Right ventricle myocardium inferior (tissue), 1 donor: ENCODE results near the gene EFNA5. TPM values are rescaled to one million over a fixed set of nuclear protein-coding genes. Genes with fewer than 3 reads are reported as not detected.

Experiments used
- ATAC-seq: fragments of 200-7000 bp; cut with Tn5 transposase; one replicate; pipeline ENCODE4 v1.9.1; 2020; ENCODE audit warnings: mild to moderate bottlenecking, moderate library complexity
- DNase-seq: peaks from one replicate; pipeline ENCODE4 v3.0.0; 2021; ENCODE audit errors: missing footprints
- intact Hi-C: fragments of 100-400 bp; cut with DNase I; formaldehyde crosslinking; loops from one replicate; pipeline ENCODE4 v1.11.0; 2022
- total RNA-seq: library from RNA; stranded (reverse); fragmentation: NEBNext Ultra II Directional; extraction: Animal tissue kit (Norgen Biotek cat#: 25700); gene quantifications from one replicate; pipeline ENCODE4 v1.2.1, GENCODE V29; 2021
- donor health status: DM: no; HTN: yes; CAD: no; lungs with severe emphysema.

EFNA5 gene
- total RNA-seq, 1 donor from 2014 or later: 28.5 TPM

DNA sequence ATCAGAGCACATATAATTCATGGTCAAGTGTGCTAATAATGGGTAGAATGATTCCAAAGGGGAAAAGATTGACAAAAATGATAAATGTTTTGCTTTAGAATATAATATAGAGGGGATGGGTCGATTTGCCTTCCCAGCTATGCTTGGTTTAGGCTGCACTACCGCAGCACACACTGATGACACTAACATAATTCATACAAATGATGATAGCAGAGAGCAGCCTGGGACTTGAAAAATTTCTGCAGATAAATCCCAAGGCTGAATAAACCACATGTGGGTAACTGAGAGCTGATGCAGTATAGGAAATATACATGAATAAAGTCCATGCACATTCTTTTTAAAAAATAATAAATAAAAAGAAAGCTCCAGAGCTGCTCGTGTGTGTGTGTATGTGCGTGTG lies 54.5 kb downstream of the EFNA5 start:
- ATAC-seq: no peak

DNA sequence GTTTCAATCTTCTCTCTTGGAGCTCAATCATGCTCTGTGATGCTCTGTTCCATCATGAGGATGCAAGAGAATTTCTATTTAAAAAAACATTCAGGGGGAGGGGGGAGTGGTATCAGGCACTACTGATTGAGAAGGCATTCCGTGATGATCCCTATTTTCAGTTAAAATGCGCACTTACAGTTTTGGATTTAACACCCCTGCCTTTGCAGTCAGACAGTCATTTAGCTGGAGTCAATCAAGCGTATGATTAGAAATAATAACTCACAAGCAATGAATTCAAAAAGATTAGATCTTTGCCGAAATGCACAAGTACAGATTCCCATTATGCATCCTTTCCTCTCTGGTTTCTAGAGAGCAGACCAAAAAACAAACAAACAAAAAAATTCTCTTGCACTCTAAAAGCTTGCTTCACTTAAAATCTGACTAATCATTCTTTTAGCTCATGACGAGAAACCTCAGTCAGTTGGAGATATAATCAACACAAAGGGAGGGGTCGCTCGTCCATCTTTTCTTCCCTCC lies 55.4 kb downstream of the EFNA5 start:
- DNase-seq: no peak
- intact Hi-C loops: no loop called here
- ATAC-seq: no peak

More for the DNA sequence above, 54.5 kb downstream of the EFNA5 start:
- intact Hi-C loops: no loop called here
- no peak for DNase-seq

DNA sequence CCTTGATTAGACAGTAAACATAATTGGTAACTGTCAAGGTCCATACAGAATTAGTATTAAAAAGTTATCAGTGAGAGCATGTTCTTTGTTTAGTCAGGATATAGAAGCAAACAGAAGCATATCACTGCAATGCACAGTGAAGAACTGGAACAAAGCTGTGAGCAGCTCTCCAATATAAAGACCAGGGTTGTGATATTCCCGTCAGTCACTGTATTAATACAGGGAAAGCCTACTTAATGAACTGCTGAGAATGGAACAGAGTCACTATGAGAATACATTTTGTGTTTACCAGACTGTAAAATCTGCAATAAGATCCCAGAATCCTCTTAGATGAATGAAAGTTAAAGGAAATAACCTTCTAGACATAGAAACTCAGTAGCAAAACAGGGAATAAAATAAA lies 58.2 kb downstream of the EFNA5 start:
- intact Hi-C loops: no loop called here
- no peak for ATAC-seq

DNA sequence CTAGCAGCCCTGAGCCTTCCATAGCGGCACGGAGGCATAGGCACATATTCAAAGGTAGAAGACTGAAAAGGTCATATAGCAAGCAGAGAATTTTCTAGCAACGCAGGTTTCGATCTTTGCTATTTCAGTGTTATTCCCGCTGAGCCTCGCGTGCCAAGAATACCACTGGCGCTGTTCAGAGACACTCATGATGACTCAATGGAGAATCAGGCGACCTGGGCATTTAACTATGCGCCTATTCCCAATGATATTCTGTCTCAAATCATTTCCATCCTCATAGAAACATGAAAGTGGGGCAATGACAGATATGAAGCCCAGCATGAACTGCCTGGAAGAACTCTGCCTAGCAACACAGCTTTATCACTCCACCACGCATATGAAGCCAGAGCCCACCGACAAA lies 59.9 kb downstream of the EFNA5 start:
- intact Hi-C loops: no loop called here
- DNase-seq: no peak
- no peak for ATAC-seq

More for the DNA sequence above, 58.2 kb downstream of the EFNA5 start:
- DNase-seq: no peak

DNA sequence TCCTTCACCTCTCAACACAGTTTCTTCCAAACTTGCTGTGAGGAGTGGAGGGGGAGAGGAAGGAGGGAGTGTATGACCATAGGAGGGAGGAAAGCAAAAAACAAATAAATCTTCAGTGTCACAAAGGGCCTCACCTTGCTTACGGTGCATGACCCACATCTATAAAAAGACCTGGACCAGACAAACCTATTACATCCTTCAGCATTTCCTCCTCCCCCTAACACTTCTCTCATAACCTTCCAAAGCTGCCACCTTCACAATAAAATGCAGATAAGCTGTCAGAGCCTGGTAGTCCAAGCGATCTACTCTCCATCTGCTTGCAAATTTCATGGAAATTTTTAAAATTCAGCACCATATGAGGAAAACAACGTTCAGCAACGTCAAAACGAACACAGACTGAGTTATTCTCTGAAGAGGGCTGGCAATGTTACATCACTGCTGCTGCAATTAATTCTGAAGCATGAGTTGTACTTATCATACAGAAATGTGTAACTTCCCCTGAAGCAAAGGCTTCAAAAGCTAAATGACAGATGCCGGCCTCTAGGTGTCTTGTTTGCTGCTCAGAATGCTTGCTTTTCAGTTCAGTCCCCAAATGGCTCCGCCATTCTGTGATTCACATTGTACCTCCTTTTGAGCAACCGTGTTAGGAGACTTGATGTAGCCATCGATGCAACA lies 62.9 kb downstream of the EFNA5 start:
- DNase-seq (no peak), ATAC-seq (peak; percentile 32)
- intact Hi-C loops: no loop called here

DNA sequence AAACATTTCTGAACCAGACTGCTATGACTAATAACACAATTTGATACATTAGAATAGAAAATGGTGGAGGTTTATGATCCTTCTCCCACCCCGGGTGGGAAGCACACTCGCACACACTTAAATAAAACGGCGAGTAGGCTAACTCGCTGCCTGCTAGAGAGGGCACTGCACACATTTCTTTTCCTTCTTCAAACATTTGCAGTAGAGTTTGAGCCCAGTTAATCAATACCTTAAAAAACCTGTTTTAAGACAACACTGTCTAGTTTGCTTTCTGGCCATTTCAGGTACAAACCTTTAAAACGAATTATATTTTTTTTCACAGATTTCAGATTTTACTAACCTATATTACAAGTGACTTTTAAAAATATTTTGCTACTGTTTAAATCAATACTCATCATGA lies 63.5 kb downstream of the EFNA5 start:
- ATAC-seq (no peak), DNase-seq (no peak)
- intact Hi-C loops: no loop called here

DNA sequence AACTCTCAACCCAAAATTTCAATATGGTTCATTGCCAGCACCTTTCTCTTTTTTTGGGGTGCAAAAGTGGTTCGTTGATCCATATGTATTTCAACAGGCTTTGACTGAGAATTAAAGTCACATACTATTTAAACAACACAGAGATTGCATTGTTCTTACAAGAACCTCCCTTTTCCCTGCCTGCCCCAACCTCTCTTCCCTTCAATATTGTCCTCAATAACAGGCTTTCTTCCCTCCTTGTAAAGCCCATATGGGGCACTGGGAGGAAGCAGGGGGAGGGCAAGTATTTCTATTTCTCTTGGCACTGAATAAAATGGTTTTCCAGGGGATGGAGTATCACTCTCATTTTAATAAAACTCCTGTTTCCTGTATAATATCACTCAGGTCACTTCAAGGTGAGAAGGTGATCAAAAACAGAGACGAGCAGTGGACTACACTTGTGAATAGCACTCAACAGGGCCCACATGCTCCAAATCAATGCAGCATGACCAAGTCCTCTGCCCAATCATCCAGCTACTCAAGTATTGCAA lies 65.1 kb downstream of the EFNA5 start:
- intact Hi-C loops: no loop called here

DNA sequence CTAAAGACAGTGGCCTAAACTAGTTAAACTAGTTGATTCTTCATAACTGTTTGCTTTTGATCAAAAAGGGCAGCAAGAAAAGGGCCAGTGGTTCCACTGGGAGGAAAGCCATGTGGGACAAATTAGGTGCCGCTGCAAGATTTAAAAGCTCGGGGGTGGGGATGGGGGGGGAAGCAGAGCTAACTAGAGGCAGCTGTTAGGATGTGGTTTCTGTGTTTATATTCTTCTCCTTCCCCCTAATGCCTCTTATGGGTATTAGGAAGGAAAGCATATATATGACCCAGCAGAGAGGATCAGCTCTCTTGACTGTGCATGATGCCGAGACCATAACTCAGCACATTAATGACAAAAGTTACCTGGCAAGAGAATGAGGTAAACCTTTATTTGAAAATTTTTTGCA lies 65.7 kb downstream of the EFNA5 start:
- no peak for DNase-seq
- intact Hi-C loops: no loop called here
- no peak for ATAC-seq

More for the DNA sequence above, 65.1 kb downstream of the EFNA5 start:
- DNase-seq (no peak), ATAC-seq (no peak)

DNA sequence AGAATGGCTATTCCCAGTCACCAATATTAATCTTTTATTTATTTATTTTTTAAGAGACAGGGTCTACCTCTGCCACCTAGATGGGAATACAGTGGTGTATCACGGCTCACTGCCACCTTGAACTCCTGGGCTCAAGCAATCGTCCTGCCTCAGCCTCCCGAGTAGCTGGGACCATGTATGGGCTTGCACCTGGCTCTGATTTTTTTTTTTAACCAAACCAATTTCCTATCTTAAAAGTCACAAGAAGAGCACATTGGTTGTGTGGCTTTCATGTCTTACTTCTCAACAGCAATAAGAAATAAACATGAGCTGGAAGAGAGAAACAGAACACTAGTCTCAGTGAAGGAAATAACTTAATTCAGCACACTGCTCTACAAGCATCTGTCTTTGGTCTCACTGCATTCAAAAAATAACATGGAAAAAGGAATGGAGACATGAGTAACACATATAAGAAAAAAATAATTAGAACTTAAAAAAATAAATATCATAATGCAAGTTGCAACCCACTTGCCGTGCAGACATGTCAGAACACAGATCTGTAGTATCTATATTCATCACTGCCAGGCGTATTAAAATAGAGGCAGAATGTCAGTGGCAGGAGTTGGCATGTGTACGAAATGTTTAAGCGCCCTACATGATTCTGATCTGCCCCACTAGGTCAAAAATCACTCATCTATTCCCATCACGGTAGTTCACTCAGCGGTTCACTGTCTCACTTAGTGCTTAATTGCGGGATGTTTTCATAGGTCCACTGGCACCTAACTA lies 66.4 kb downstream of the EFNA5 start:
- ATAC-seq (no peak), DNase-seq (no peak)
- intact Hi-C loops: no loop called here

DNA sequence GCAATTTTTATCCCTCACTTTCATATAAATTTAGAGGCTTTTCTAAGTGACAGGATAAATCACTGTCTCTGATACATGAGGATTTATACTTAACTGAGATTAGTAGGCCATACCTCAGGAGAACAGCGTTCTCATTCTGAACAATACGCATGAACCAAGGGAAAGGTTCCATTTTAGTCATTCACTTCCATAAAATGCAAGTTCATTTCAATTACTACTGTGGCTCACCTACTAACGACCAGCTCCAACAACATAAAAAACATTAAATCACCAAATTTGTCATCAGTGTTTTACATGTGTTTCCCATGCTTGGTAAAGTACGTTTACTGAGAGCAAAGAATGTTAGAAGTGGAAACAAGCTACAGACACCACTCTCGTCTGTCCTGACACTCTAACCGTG lies 67.4 kb downstream of the EFNA5 start:
- DNase-seq: no peak
- no peak for ATAC-seq
- intact Hi-C loops: no loop called here

DNA sequence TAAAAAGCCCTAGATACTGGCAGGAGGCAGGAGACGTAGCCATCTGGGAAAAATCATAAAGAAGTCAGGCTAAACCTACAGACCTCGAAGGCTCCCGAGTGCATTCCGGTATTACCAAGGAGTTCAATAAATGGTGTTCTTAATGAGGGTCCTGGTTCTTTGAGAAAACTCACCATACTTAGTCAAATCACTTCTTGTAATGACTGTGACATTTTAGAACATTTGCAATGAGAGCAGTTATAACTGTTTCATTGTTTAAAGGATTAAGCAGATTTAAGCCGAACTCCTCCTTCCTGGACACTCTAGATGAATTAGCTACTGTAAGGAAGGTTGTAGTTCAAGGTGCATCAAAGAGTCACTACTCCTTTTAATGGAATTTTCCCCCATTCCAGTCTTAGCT lies 67.8 kb downstream of the EFNA5 start:
- no peak for DNase-seq
- intact Hi-C loops: no loop called here

DNA sequence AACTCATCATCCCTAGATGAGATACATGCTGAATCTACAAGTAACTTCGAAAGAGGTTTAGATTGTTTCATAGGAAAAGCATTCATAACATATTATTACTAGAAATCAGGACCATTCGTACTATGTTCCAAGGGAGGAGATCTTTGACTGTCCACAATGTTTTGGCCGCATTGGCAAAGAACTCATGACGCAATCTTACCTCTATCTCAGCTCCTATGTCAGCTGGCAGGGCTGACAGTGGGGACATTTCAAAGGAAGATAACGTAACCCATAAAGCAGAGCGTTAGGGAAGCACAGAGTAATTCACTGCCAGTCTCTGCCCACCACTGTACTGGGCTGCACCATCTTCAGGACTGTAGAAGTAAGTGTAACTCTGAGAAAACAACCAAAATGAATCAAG lies 69.7 kb downstream of the EFNA5 start:
- intact Hi-C loops: no loop called here
- no peak for DNase-seq
- ATAC-seq: peak; percentile 31

More for the DNA sequence above, 67.8 kb downstream of the EFNA5 start:
- no peak for ATAC-seq

DNA sequence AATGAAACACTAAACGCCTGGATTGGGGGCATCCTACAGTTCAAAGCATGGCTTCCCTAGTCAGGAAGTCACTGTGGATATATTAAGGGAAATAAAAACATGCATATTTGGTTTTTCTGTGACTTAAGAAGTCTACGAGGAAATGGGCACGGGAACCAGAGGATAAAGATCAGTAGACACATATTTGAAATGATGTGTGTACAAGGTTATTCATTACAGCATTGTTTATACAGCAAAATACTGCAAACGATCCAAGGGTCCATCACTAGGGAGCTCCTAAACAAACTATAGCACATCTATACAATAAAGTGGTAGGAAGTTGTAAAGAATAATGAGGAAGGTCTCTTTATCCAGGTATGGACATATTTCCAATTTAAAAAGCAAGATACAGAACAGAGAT lies 71.8 kb downstream of the EFNA5 start:
- no peak for DNase-seq
- intact Hi-C loops: no loop called here
- no peak for ATAC-seq

DNA sequence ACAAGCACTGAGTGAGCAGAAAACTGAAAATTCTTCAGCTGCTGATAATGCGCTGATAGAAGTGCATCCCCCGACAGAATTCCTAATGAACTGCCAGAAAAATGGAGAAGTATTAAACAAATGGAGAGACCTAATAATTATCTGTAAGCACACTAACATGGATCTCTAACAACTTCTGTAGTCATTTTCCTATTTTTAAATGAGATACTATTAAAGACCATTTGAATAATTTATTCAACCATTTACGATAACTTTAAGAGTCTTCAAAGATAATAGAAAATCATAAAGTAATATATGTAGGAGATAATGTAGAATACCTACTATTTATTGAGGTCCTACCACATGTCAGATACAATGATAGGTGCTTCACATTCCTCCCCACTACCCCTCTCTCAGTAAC lies 72.9 kb downstream of the EFNA5 start:
- DNase-seq: no peak
- no peak for ATAC-seq
- intact Hi-C loops: no loop called here

DNA sequence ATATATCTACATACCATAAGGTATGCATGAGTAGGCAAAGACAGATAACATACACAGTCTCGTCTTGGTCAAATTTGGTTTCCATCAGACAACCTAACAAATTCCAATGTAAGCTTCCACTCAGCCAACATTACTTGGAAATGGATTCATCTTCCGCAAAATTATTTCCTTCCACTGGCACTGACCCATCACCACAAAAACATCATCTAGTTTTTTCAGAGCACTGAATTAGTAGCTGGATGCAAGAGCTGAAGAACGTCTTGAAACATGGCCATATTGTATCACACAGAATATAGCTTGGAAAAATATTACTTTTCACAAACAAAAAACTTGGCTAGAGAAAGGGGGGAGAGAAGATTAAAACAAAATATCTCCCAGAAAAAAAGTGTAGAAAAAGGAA lies 73.5 kb downstream of the EFNA5 start:
- no peak for ATAC-seq
- no peak for DNase-seq
- intact Hi-C loops: no loop called here

DNA sequence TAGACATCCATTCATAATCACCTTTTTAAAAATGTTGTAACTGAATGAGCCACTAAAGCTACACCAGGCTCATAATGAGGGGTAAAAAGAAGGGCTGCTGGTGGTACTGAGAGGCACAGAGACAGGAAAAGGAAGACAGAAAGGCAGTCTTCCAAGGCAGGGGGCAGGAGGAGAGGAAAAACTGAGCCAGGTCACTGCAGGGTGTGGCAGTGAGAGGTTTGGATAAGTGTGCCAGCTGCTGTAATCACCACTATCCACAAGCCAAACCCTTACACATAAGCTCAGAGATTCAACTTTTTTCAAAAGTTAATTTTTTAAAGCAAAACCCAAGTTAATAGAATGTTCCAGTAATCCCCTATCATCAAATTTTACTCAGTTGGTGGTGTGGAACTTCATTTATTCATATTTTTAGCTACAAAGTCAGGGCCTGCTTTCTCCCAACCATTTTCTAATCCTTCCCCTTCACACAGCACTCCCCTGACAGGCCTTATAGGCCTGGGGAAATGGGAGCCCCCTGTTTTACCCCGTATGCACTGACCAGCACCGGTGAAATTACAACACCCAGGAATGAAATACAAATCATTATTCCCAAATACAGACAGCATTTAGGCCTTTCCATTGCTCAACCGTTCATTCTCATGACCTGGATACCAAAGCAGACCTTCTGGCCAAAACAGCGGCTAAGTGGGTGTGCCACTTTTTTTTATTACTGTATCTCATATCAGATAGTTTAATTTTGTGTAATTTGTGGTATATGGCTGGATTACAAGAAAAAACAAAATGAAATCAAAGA lies 76.3 kb downstream of the EFNA5 start:
- intact Hi-C loops: no loop called here
- no peak for DNase-seq
- peak; percentile 42 for ATAC-seq

DNA sequence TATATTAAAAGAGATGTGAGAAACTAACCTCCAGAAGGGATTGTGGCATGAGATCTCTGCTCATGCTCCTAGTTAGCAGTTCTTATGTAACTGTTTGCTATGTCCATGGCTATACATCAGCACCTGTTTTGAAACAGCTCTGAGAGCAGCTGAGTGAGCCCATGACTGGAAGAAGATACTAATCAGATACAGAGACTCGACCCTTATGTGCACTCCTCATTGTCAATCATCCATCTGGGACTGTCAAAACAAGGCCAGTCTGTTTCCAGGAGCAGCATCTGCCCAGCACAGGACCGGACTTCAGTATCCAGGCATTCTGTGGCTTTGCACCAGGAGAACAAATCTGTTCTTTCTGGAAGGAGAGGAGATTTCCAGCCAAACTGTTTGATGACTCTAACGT lies 77.7 kb downstream of the EFNA5 start:
- intact Hi-C loops: no loop called here
- ATAC-seq (peak; percentile 30), DNase-seq (no peak)

DNA sequence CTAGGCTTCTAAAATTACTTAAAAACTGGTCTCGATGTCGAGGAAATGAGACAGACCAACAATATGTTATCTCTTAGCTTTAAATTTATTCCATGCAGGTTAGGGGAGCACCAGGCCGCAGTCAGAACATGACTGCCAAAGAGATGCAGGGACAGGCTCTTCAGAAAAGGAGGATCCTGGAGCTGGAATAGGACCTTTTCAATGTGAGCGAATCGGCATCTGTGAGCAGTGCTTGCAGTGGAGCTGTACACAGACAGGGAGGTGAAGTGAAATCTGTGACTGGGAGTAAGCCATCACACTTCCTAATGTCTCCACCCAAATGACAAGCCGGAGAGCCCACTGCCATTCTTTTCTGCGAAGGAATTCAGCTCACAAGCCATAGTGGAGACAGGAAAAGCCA lies 78.2 kb downstream of the EFNA5 start:
- intact Hi-C loops: no loop called here
- peak; percentile 53 for ATAC-seq

DNA sequence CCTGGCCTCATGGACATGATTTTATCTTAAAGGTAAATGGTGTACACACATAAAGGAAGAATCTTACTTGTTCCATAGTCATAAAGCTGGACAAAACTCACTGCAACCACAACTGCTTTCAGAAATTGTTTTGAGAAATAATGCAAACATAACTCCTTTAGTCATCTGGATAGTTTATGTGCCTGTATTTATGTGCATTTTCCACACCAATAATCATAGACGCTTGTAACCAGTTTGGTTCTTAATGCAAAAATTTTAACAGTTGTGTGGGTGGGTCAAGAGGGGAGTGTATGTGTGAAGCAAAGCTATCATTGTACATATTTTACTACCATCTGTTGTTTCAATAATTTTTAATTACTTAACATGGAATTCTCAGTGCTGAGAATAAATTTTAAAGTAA lies 80.1 kb downstream of the EFNA5 start:
- ATAC-seq (no peak), DNase-seq (no peak)
- intact Hi-C loops: no loop called here

More for the DNA sequence above, 78.2 kb downstream of the EFNA5 start:
- no peak for DNase-seq
